K562 (cell line): ENCODE measurements around the gene MEAF6. TPM values are rescaled to one million over a fixed set of nuclear protein-coding genes. Genes with fewer than 3 reads are reported as not detected.
A peak's percentile ranks its signal among the peaks of the same experiment; 100 is the strongest.

Source experiments
- CC2D1A ChIP-seq: fragments of 450-650 bp; IDR thresholded peaks from 2 replicates; pipeline ENCODE4 v1.6.1; 2017; ENCODE audit warnings: mild to moderate bottlenecking
- CSDE1 ChIP-seq, 2 experiments: fragments of 450-650 bp; IDR thresholded peaks; 2 replicates each; pipeline ENCODE4 v1.6.1; 2016; ENCODE audit warnings: mild to moderate bottlenecking in 1 of 2
- EGR1 ChIP-seq: fragments of 450-650 bp; conservative IDR thresholded peaks from 2 replicates; pipeline ENCODE4 v1.6.1; 2017; ENCODE audit warnings: mild to moderate bottlenecking
- FOXK1 ChIP-seq: sonication (generic); formaldehyde crosslinking; IDR thresholded peaks from 2 replicates; pipeline ENCODE4 v1.8.0; 2022; ENCODE audit warnings: missing genetic modification reagents, mild to moderate bottlenecking, borderline replicate concordance
- FOXK2 ChIP-seq, 2 experiments: fragments of 450-650 bp; IDR thresholded peaks in 1 of 2; conservative IDR thresholded peaks in 1 of 2; 2 replicates each; pipeline ENCODE4 v1.6.1; 2016; ENCODE audit warnings: low read depth in 2 of 2, mild to moderate bottlenecking in 1 of 2
- IFI16 ChIP-seq: fragments of 250-450 bp; sonication (Bioruptor Pico); IDR thresholded peaks from 2 replicates; pipeline ENCODE4 v2.1.2; 2022; ENCODE audit warnings: mild to moderate bottlenecking, inconsistent platforms
- KHSRP ChIP-seq: fragments of 450-650 bp; IDR thresholded peaks from 2 replicates; pipeline ENCODE4 v1.6.1; 2017
- MAFG ChIP-seq: fragments of 450-650 bp; conservative IDR thresholded peaks from 2 replicates; pipeline ENCODE4 v1.6.1; 2016; ENCODE audit warnings: missing genetic modification characterization, missing compliant biosample characterization
- MEF2A ChIP-seq: IDR thresholded peaks from 2 replicates; pipeline ENCODE4 v1.6.1; 2011; ENCODE audit warnings: low read depth, mild to moderate bottlenecking, low read length, moderate library complexity; ENCODE audit not compliant: control insufficient read depth
- MXI1 ChIP-seq: IDR thresholded peaks from 2 replicates; pipeline ENCODE4 v1.6.1; 2011; ENCODE audit warnings: low read depth, mild to moderate bottlenecking, improper control_type of control experiment, low read length
- NR2F6 ChIP-seq: fragments of 450-650 bp; formaldehyde crosslinking; IDR thresholded peaks from 2 replicates; pipeline ENCODE4 v1.4.0; 2020; ENCODE audit warnings: mild to moderate bottlenecking
- RERE ChIP-seq: sonication (generic); formaldehyde crosslinking; IDR thresholded peaks from 2 replicates; pipeline ENCODE4 v1.8.0; 2023; ENCODE audit warnings: missing genetic modification reagents, mild to moderate bottlenecking, borderline replicate concordance
- SIX5 ChIP-seq, 2 experiments: IDR thresholded peaks; 2 replicates each; pipeline ENCODE4 v1.6.1; 2011; ENCODE audit warnings: low read length in 2 of 2, borderline replicate concordance in 1 of 2, low read depth in 1 of 2, mild to moderate bottlenecking in 1 of 2, moderate library complexity in 1 of 2; ENCODE audit not compliant: insufficient read depth in 1 of 2
- TAF1 ChIP-seq: IDR thresholded peaks from 2 replicates; pipeline ENCODE4 v1.6.1; 2011; ENCODE audit warnings: mild to moderate bottlenecking, low read length, moderate library complexity; ENCODE audit not compliant: insufficient read depth, control insufficient read depth, severe bottlenecking; ENCODE audit errors: extremely low read depth
- TARDBP ChIP-seq: fragments of 450-650 bp; IDR thresholded peaks from 2 replicates; pipeline ENCODE4 v1.6.1; 2016
- TBP ChIP-seq: optimal IDR thresholded peaks from 2 replicates; pipeline ENCODE3; 2011; ENCODE audit warnings: low read depth, low read length, improper control_type of control experiment
- ZBTB33 ChIP-seq: sonication (generic); formaldehyde crosslinking; IDR thresholded peaks from 2 replicates; pipeline ENCODE4 v1.8.1; 2023; ENCODE audit warnings: mild to moderate bottlenecking, missing genetic modification reagents
- ZFPM2 ChIP-seq: fragments of 250-450 bp; sonication (Bioruptor Pico); IDR thresholded peaks from 2 replicates; pipeline ENCODE4 v1.5.1; 2022; ENCODE audit warnings: mild to moderate bottlenecking
- ZNF584 ChIP-seq: fragments of 200-800 bp; sonication (Bioruptor generic); IDR thresholded peaks from 2 replicates; pipeline ENCODE4 v1.6.1; 2016; ENCODE audit warnings: low read depth, mild to moderate bottlenecking, missing genetic modification characterization, missing compliant biosample characterization
- ZSCAN29 ChIP-seq: fragments of 450-650 bp; IDR thresholded peaks from 2 replicates; pipeline ENCODE4 v1.6.1; 2017
- polyA plus RNA-seq, 8 experiments: library from polyadenylated mRNA; depleted of rRNA in 4 of 8; stranded (reverse) in 5 of 8; unstranded in 3 of 8; fragments of >200 nt; fragmentation: Nextera tagmentation in 2 of 8; fragmentation: Illumina TruSeq in 1 of 8; extraction: Ambion mirVana in 2 of 8; extraction: Trizol in 1 of 8; gene quantifications; 2 replicates each; pipeline versions ENCODE4 v1.2.1 to v1.2.3, GENCODE V29; 2011 to 2014; ENCODE audit warnings: inconsistent platforms in 1 of 8, missing spikeins in 1 of 8
- total RNA-seq, 7 experiments: library from RNA; depleted of rRNA in 6 of 7; stranded (reverse); fragments of >200 nt in 6 of 7; fragmentation: Illumina TruSeq in 2 of 7; extraction: Trizol in 2 of 7; gene quantifications; 2 replicates each; pipeline versions ENCODE4 v1.2.1 to v1.2.3, GENCODE V29; 2011 to 2021; ENCODE audit warnings: low replicate concordance in 1 of 7
- TF ChIP-seq, protein P1 (sequence below): sonication (generic); formaldehyde crosslinking; IDR thresholded peaks from 2 replicates; pipeline ENCODE4 v1.9.0; 2022; ENCODE audit warnings: mild to moderate bottlenecking, missing genetic modification reagents
- TF ChIP-seq, protein P2 (sequence below): sonication (generic); formaldehyde crosslinking; IDR thresholded peaks from 2 replicates; pipeline ENCODE4 v1.8.0; 2022; ENCODE audit warnings: missing genetic modification reagents, mild to moderate bottlenecking, borderline replicate concordance

MEAF6 gene
- total and polyA plus RNA-seq, 9 of the 15 experiments (the other 6 are each of a cell fraction or from before 2014, with no cell fraction given) = 55.0 to 151 (median 92.3) TPM

DNA sequence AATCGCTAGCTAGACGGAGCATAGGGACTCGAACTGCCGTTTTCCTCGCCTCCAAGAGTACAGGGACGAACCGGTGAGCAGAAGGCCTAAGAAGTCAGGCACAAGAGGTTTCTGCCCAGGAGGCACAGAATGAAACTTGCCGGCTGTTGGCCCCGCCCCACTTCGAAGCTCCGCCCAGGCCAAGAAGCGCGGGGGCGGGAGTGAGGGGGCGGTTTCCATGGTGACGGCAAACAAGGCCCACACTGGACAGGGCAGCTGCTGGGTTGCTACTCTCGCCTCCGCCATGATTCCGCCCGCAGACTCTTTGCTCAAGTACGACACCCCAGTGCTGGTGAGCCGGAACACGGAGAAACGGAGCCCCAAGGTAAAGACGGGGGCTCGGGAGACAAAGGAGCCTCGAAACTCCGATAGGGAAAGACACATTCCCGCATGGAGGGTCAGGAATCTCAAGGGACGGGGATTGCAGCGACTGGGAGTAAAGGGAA lies 42.2 kb upstream of the MEAF6 start, which contains the start of gene DNALI1 (continued):
- peak; percentile 22; the same call in 1 of the 2 replicates for TF ChIP-seq MXI1
- no peak for TF ChIP-seq MAFG
- no peak for TF ChIP-seq NR2F6 (CRISPR knock-in tag)
- no peak for TF ChIP-seq KHSRP
- no peak for TF ChIP-seq RERE (CRISPR knock-in tag)
- TF ChIP-seq ZBTB33 (CRISPR knock-in tag) = peak; percentile 45; the same call in 1 of the 2 replicates
- TF ChIP-seq CC2D1A = no peak
- TF ChIP-seq, protein P1, sequence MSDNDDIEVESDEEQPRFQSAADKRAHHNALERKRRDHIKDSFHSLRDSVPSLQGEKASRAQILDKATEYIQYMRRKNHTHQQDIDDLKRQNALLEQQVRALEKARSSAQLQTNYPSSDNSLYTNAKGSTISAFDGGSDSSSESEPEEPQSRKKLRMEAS = no peak
- TF ChIP-seq FOXK1 (CRISPR knock-in tag) = no peak
- no peak for TF ChIP-seq ZNF584 (CRISPR knock-in tag)
- no peak for TF ChIP-seq ZSCAN29
- no peak for TF ChIP-seq IFI16 (CRISPR knock-in tag)
- peak; percentile 28 for TF ChIP-seq TAF1
- no peak for TF ChIP-seq ZFPM2 (CRISPR knock-in tag)
- no peak for TF ChIP-seq TARDBP
- TF ChIP-seq, protein P2, sequence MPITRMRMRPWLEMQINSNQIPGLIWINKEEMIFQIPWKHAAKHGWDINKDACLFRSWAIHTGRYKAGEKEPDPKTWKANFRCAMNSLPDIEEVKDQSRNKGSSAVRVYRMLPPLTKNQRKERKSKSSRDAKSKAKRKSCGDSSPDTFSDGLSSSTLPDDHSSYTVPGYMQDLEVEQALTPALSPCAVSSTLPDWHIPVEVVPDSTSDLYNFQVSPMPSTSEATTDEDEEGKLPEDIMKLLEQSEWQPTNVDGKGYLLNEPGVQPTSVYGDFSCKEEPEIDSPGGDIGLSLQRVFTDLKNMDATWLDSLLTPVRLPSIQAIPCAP (CRISPR knock-in tag) = no peak
- TF ChIP-seq EGR1 = peak; percentile 100
- TF ChIP-seq CSDE1 (IDR thresholded peaks at IDR 0.05) = peak in 1 of 2 experiments; percentile 93; a peak in 2 of 4 replicates
- TF ChIP-seq SIX5 (IDR thresholded peaks at IDR 0.05; ENCODE audit: borderline replicate concordance in 1 of 2, insufficient read depth in 1 of 2, low read depth in 1 of 2, low read length in 2 of 2) = no peak
- no peak for TF ChIP-seq MEF2A
- TF ChIP-seq FOXK2 (conservative IDR thresholded peaks at IDR 0.05 in 1 of 2, IDR thresholded peaks at IDR 0.05 in 1 of 2; ENCODE audit: low read depth in 2 of 2) = no peak
- TF ChIP-seq TBP = peak; percentile 68
